Activated CD4-positive, CD25-positive, alpha-beta regulatory T cell (primary cell): ENCODE results near the gene OR6S1.
"Not testable (repeated sequence)": the region's sequence is repeated elsewhere in the genome, so short reads cannot be mapped to it uniquely, and the experiment has no call there.

ENCODE experiments used
- DNase-seq, 4 experiments: peaks; one replicate each; lab custom pipeline; 2025; lab: John Stamatoyannopoulos, UW

OR6S1 gene

DNA sequence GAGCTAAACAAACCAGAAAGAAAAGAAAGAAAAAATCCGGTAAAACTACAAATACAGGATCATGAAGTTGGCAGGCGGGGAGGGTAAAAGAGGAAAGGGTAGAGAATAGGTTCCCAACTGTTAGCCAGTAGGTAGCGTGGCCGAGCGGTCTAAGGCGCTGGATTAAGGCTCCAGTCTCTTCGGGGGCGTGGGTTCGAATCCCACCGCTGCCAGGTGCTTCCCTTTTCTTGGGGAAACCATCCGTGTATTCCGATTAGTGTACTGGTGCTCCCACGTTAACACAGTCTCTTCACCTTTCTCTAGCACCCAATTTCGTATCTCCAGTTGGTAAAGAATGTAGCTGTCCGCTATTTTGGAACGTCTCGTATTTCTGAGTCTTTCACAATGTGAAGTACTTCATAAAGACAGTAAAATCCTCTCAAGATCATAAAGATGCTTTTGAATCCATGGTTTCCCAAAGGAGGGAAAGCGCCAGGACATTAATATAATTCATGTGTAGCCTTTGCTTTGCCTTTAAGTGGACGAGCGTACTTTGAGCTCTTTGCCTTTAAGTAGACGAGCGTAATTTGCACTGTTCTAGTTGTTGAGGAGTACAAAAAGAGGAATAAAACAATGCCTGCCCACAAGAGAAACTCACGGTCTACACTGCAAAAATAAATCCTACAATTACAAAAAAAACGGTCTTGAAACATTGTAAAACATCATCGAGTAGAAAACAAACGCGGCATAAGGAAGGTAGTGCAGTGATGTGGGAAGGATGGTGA lies 31.3 kb downstream of the OR6S1 start:
- peak; percentile 26 to 61 (median 40) for DNase-seq

DNA sequence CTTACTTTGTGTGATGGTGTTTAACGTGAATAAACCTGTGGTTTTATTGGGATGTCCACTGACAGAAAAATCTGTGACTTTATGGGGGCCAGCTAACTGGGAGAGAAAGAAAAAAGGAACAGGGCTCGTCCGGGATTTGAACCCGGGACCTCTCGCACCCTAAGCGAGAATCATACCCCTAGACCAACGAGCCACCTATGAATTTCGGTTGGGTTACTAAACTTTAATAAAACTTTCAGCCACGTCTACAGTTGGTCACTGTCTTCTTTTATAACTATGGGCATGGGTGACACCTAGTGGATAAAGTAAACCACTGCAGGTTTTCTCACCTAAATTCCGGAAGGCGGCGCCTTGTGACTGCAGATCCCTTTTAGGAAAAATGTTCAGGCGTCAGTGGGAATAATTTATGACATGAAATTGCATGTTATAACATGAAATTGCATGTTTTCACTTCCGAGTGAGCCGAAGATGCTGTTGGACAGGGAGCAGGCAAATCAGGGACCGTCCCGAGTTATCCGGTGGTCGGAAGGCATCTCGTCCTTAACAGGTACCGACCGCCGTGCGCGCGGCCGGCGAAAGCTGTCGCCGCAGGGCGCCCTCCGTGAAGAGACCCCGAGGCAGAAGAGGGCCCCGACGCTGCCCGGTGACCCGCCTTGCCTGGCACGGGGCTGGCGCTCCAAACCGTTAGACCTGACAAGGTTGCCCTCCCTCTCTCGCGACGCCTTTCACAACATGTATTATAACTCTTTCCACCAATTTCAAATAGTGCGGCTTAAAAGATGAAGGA lies 32.1 kb downstream of the OR6S1 start:
- DNase-seq = peak in 2 of 4 experiments; percentile 28 to 29

DNA sequence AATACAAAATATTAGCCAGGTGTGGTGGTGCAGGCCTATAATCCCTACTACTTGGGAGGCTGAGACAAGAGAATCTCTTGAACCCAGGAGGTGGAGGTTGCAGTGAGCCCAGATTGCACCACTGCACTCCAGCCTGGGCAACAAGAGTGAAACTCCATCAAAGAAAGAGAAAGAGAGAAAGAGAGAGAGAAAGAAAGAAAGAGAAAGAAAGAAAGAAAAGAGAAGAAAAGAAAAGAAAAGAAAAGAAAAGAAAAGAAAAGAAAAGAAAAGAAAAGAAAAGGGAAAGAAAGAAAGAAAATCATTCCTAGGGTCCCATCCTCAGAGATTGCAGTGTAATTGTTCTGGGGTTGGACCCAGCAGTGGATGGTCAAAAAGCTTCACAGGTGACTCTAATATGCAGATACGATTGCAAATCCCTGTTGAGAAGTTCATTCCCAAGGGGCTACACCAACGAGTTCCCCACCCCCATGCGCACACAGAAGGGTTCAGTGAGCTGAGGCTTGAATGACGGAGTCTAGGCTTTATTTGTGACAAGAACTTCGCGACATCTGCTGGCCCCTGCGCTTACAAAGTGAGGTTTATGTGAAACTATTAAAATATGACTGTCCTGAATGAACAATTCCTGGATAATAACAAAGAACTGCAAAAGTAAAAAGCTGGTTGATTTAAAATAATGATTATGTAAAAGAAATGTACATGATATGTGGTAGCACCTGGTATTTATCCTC lies 32.9 kb downstream of the OR6S1 start:
- DNase-seq = no peak

DNA sequence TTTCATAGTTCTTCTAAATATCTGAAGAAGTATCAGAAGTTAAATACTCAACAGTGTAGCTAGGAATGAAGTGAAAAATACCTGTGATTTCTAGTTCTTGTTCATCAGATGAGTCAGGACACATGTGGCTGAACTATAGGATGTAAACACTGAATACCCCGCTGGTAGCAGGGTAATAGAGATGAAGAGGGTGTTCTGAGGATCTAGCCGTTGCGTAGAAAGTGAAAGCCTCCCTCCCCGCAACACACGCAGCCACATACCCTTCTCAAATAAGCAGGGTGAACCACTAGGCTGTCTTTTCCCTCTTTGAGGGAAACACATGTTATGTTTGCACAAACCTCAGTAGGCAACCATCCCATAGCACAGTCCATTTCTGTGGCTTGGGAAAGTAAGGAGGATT lies 33.9 kb downstream of the OR6S1 start:
- no peak for DNase-seq

DNA sequence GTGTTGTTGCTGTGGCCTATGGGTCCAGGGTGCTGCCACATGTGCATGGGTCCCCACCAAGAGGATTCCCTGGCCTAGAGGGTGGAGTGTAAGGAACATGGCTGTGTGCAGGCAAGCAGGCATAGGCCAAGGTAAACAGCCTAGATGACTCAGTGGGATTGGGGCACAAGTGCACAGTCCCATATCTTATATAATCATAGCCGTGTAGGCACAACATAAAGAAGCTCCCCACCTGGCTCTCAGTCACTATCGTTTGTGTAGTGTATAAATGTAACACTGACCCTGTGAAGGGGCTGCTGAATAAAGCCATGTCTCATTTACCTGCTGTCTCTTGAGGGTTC lies 34.6 kb downstream of the OR6S1 start:
- DNase-seq = no peak

DNA sequence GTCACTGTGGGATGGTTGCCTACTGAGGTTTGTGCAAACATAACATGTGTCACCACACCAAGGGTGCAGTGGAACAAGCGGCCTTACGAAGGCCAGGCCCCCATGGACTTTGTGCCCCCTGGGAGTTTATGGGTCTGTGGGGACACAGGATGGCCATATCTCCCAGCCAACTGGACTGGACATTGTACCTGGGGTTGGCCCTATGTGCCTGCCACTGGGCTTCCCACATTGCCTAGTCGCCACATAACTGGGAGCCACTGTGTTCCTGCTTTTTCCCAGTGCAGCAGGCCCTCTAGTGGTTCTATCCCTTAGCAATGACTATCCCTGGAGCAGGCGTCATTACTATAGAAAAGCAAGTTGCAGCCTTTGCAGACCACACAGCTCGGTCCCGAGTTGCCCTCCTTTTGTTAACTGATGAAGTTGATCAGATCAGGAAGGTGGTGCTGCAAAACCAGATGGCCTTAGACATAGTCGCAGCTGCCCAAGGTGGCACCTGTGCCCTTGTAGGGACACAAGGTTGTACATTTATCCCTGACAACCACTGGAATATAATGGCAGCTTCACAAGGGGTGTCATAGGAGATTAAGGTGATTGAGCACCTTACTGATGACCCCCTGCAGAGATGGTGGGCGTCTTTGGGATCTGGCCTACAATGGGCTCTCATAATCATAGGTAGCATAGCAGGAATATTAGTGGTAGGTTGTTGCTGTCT lies 35.1 kb downstream of the OR6S1 start:
- no peak for DNase-seq

DNA sequence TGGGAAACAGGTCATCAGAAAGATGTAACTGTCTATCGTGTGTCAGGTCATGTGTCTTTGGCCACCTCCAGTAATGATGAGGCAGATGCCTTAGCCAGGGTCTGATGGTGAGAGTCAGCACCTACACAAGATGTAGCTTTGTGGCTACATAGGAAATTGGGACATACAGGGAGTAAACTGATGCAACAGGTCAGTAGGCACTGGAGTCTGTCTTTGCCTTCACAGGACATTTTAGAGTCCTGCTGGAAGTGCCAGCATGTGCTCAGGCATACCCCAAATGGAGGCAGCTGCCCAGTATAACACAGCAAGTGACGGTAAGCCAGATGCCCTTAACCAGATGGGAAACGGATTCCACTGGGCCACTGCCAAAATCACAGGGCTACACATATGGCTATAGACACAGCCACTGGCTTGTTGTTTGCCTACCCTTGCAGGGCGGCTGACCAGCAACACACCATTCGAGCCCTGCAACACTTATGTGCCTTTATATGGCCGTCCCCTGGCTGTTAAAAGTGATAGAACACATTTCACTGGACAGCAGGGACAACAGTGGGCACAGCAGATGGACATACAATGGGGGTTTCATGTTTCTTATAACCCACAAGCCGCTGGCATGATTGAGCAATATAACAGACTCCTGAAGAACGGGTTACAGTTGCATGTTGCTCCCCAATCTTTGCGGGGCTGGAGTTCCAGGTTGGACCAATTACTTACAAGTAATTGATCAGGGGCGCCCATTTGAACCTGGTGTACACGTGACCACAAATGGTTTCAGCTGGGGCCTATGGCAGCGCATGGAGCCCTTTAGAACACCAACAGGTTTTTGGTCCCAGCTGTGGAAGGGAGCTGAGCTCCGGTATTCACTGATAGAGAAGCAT lies 37.4 kb downstream of the OR6S1 start:
- DNase-seq = no peak

DNA sequence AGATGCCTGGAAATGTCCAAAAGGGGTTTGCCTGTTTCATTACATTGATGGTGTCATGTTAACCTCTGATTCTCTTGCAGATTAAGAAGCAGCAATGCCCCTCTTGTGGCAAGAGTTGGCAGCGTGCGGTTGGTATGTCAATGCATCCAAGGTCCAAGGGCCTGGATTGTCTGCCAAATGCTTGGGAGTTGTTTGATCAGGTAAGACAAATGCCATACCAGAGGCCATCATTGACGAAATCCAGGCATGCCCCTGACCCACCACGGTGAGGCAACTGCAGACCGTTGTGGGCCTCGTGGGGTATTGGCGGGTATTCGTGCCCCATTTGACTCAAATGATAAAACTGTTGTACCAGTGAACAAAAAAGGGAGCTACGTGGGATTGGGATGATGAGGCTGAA lies 38.9 kb downstream of the OR6S1 start:
- DNase-seq = no peak

DNA sequence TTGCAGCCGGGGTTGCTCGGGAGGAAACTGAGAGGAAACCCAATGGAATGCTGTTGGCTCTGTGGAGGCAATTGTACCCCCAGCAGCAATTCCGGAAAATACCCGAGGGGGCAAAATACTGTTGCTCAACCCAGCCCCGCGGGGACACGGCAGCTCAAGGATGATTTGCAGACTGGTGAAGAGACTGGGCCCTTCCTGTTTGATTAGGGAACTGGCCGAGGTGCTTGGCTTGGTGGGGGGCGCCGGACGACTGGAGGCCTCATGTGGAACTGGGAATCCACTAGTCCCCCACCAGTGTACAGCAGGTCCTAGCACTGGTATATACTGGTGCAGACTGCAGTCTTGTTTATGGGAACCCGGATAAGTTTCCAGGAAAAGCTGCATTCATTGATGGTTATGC lies 40.0 kb downstream of the OR6S1 start:
- no peak for DNase-seq

DNA sequence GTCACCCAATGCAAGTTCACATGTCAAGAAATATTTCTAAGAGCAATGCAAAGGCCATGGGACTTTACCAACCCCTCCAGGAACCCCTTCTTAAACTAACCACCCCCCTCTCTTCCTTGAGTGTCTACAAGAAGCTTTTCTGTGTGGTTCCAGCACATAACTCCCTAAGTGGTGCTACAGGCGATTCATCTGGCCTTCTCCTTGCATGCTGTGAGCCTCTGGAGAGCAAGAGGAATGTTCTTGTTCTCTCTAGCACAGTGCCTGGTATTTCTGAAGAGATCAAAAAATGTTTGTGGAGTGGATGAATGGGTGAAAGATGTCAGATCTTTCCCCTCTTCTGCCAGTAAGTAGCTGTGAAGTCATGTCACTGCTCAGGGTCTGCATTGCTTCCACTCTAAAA lies 44.4 kb downstream of the OR6S1 start:
- DNase-seq = no peak

DNA sequence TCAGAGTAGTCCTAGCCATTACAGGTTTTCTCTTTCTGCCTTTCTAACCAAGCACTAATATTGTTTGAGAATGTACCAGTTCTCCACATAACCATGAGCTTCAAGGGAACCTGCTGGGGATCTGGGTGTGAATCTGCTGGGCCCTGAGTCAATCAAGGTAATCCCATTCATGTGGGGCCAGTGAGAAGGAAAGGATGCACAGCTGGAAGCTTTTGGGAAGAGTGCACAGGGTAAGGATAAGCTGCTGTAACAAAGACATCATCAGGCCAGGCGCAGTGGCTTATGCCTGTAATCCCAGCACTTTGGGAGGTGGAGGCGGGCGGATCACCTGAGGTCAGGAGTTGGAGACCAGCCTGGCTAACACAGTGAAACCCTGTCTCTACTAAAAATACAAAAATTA lies 45.8 kb downstream of the OR6S1 start:
- not testable (repeated sequence) for DNase-seq

DNA sequence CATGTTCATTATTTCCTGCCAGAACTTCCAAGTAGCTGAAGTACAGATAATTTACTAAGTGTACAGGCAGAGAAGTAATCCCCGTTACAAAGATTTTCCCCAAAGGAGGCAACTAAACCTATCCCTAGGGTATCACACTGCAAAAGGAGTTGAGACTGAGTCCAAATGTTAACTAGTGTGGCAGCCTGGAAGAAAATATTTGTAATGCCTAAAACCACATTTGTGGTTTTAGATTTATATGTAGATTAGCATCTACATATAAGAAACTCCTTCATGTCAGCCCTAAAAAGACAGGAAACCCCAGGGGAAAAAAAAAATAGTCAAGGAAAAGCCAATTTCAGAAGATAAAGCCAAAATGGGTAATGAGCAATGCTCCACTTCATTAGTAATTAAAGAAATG lies 48.9 kb downstream of the OR6S1 start:
- DNase-seq = no peak

DNA sequence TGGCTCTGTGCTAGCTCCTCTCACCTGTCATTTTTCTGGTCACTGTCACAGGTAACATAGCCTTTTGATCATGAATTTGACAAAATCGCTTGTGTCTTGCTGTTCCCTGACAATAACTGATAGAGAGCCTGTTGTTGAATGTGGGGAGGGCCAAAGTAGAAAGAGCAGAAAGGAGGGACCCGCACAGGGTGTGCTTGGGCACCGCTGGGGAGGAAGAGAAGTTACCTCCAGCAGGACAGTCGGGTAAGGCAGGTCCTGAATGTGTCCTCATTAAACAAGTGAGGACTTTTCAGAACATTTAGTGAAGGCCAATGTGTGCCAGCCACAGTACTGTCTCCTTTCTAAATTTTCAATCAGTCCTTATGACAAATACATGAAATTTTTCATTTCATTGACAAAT lies 50.3 kb downstream of the OR6S1 start, which contains the start of gene RNASE12:
TSS of gene RNASE12 (minus strand) at position 142 of the 400 bp plus-strand sequence. CDS start 653 bp downstream, outside the sequence.
- no peak for DNase-seq
